GM12878 (cell line): ENCODE data around the gene EEF1AKMT2. TPM values are rescaled to one million over a fixed set of nuclear protein-coding genes. Genes with fewer than 3 reads are reported as not detected.

Experiments used
- ATAC-seq: fragments of 200-7000 bp; cut with Tn5 transposase; 3 replicates; pipeline ENCODE4 v1.9.1; 2020; ENCODE audit warnings: mild to moderate bottlenecking, moderate library complexity
- BruUV-seq: library from RNA; stranded (reverse); fragments of 400-500 nt; replicated peaks from 2 replicates; lab custom pipeline; 2021; lab: Mats Ljungman, UMichigan
- CTCF ChIA-PET: fragments of 300-600 bp; sonication (Branson Sonifier 250); formaldehyde crosslinking; extraction: SDS; loops from one replicate; lab custom pipeline; 2021; ENCODE audit warnings: inconsistent platforms; lab: Yijun Ruan, JAX
- POLR2A ChIA-PET: fragments of 350-600 bp; formaldehyde crosslinking; extraction: SDS; loops from one replicate; lab custom pipeline; 2021; ENCODE audit warnings: inconsistent platforms; lab: Charles Lee
- RAD21 ChIA-PET: fragments of 300-600 bp; sonication (Branson Sonifier 250); formaldehyde crosslinking; loops from one replicate; lab custom pipeline; 2023; ENCODE audit warnings: antibody characterized with exemption; ENCODE audit not compliant: unreplicated experiment; lab: Charles Lee
- SMC1A ChIA-PET: fragments of 300-600 bp; sonication (Branson Sonifier 250); formaldehyde crosslinking; loops from one replicate; lab custom pipeline; 2023; ENCODE audit not compliant: unreplicated experiment, uncharacterized antibody; lab: Charles Lee
- DNase-seq: peaks from one replicate; pipeline ENCODE4 v3.0.0-alpha.2; 2011; ENCODE audit warnings: low read depth, low spot score
- FAIRE-seq: peaks from 3 replicates; lab custom pipeline; 2011; peaks lifted over from hg19 to GRCh38; lab: Jason Lieb, UNC
- H2AFZ ChIP-seq: 2 replicates; pipeline ENCODE4 v1.6.0; 2011; ENCODE audit warnings: low read depth, low read length, control low read depth; ENCODE audit not compliant: control insufficient read depth
- H3K27ac ChIP-seq: 2 replicates; pipeline ENCODE4 v1.5.1; 2011; ENCODE audit warnings: control low read depth; ENCODE audit not compliant: control insufficient read depth, insufficient read depth
- H3K27me3 ChIP-seq, 2 experiments: replicated peaks in 1 of 2; 2 replicates each; pipeline versions ENCODE4 v1.6.0 to v1.6.1; 2011; ENCODE audit warnings: low read length in 1 of 2; ENCODE audit not compliant: control insufficient read depth in 2 of 2, insufficient read depth in 2 of 2
- H3K36me3 ChIP-seq, 2 experiments: 2 replicates each; pipeline ENCODE4 v1.5.1; 2011; ENCODE audit warnings: low read length in 1 of 2; ENCODE audit not compliant: control insufficient read depth in 2 of 2, insufficient read depth in 2 of 2
- H3K4me1 ChIP-seq: 2 replicates; pipeline ENCODE4 v1.6.1; 2011; ENCODE audit warnings: mild to moderate bottlenecking, low read length, moderate library complexity, mixed read lengths; ENCODE audit not compliant: control insufficient read depth, insufficient read depth
- H3K4me2 ChIP-seq: 2 replicates; pipeline ENCODE4 v1.6.0; 2011; ENCODE audit warnings: control low read depth; ENCODE audit not compliant: control insufficient read depth, insufficient read depth
- H3K4me3 ChIP-seq: fragments of 200-600 bp; sonication (generic); 2 replicates; pipeline ENCODE4 v1.5.1; 2016
- H3K79me2 ChIP-seq: 2 replicates; pipeline ENCODE4 v1.6.0; 2011; ENCODE audit warnings: low read length; ENCODE audit not compliant: control insufficient read depth, insufficient read depth
- H3K9ac ChIP-seq: 2 replicates; pipeline ENCODE4 v1.8.0; 2011; ENCODE audit warnings: low read length, control low read depth, mixed read lengths; ENCODE audit not compliant: control insufficient read depth, insufficient read depth
- H3K9me3 ChIP-seq: replicated peaks from 3 replicates; pipeline ENCODE4 v1.5.1; 2011; ENCODE audit warnings: mild to moderate bottlenecking, low read length; ENCODE audit not compliant: control insufficient read depth, insufficient read depth
- H4K20me1 ChIP-seq: 2 replicates; pipeline ENCODE4 v1.6.0; 2011; ENCODE audit not compliant: control insufficient read depth, insufficient read depth
- BRCA1 ChIP-seq: IDR thresholded peaks from 2 replicates; pipeline ENCODE4 v1.6.1; 2011; ENCODE audit warnings: low read depth, low read length, improper control_type of control experiment
- EED ChIP-seq: sonication (generic); IDR thresholded peaks from 2 replicates; pipeline ENCODE4 v1.6.1; 2016; ENCODE audit warnings: antibody characterized with exemption, low read depth
- GATAD2B ChIP-seq: fragments of 450-650 bp; conservative IDR thresholded peaks from 2 replicates; pipeline ENCODE4 v1.6.1; 2017; ENCODE audit warnings: low read depth, mild to moderate bottlenecking, moderate library complexity
- IKZF1 ChIP-seq: fragments of 450-650 bp; conservative IDR thresholded peaks from 2 replicates; pipeline ENCODE4 v1.6.1; 2017; ENCODE audit warnings: antibody characterized with exemption, mild to moderate bottlenecking
- IKZF2 ChIP-seq, 2 experiments: fragments of 450-650 bp; IDR thresholded peaks; 2 replicates each; pipeline ENCODE4 v1.6.1; 2017; ENCODE audit warnings: mild to moderate bottlenecking in 2 of 2, moderate library complexity in 2 of 2
- NFIC ChIP-seq: IDR thresholded peaks from 2 replicates; pipeline ENCODE4 v1.6.1; 2012; ENCODE audit warnings: low read depth, mild to moderate bottlenecking, inconsistent platforms, low read length, moderate library complexity
- SMARCA5 ChIP-seq: fragments of 450-650 bp; IDR thresholded peaks from 2 replicates; pipeline ENCODE4 v1.6.1; 2017; ENCODE audit warnings: mild to moderate bottlenecking
- TAF1 ChIP-seq: IDR thresholded peaks from 2 replicates; pipeline ENCODE4 v1.6.1; 2011; ENCODE audit warnings: mild to moderate bottlenecking, low read depth, low read length, borderline replicate concordance
- TBL1XR1 ChIP-seq: IDR thresholded peaks from 2 replicates; pipeline ENCODE4 v1.6.1; 2012; ENCODE audit warnings: low read depth, low read length, improper control_type of control experiment
- ZNF207 ChIP-seq: fragments of 450-650 bp; IDR thresholded peaks from 2 replicates; pipeline ENCODE4 v1.6.1; 2014; ENCODE audit warnings: antibody characterized with exemption, mild to moderate bottlenecking, borderline replicate concordance
- WGBS: methylation state at CpG from one replicate; pipeline ENCODE4 v1.1.6; 2016; ENCODE audit warnings: low lambda C conversion rate; ENCODE audit not compliant: insufficient replicate concordance, insufficient coverage; ENCODE audit errors: missing lambda C conversion rate; 5-methylcytosine and 5-hydroxymethylcytosine counted together
- in situ Hi-C: fragments of 300-500 bp; cut with MboI; formaldehyde crosslinking; loops from 9 replicates; pipeline ENCODE4 v1.14.3; 2018; ENCODE audit warnings: mixed read lengths
- intact Hi-C: fragments of 100-400 bp; cut with micrococcal nuclease; formaldehyde crosslinking; loops from one replicate; pipeline ENCODE4 v1.14.2; 2022; ENCODE audit not compliant: unreplicated experiment
- polyA plus RNA-seq, 11 experiments: library from polyadenylated mRNA; depleted of rRNA in 4 of 11; unstranded in 6 of 11; stranded (reverse) in 5 of 11; fragments of >200 nt; fragmentation: Nextera tagmentation in 4 of 11; fragmentation: Illumina TruSeq in 1 of 11; extraction: Ambion mirVana in 4 of 11; extraction: Trizol in 1 of 11; gene quantifications; 1 replicate in 1 of 11; 2 replicates in 10 of 11; pipeline versions ENCODE4 v1.2.1 to v1.2.3, GENCODE V29; 2011 to 2016; ENCODE audit warnings: inconsistent platforms in 2 of 11, missing spikeins in 2 of 11, low read depth in 1 of 11
- total RNA-seq, 4 experiments: library from RNA; depleted of rRNA in 3 of 4; stranded (reverse); fragments of >200 nt in 3 of 4; fragmentation: Illumina TruSeq in 1 of 4; extraction: Trizol in 1 of 4; gene quantifications; 2 replicates each; pipeline versions ENCODE4 v1.2.1 to v1.2.3, GENCODE V29; 2013 to 2021
- TF ChIP-seq, protein P1 (sequence below): fragments of 450-650 bp; IDR thresholded peaks from 2 replicates; pipeline ENCODE4 v1.6.1; 2014; ENCODE audit warnings: mild to moderate bottlenecking
- TF ChIP-seq, protein P2 (sequence below): fragments of 450-650 bp; IDR thresholded peaks from 2 replicates; pipeline ENCODE4 v1.6.1; 2017; ENCODE audit warnings: mild to moderate bottlenecking, low read depth, inconsistent platforms; ENCODE audit not compliant: poor library complexity, severe bottlenecking
- TF ChIP-seq, protein P3 (sequence below): fragments of 450-650 bp; IDR thresholded peaks from 2 replicates; pipeline ENCODE4 v1.6.1; 2017; ENCODE audit warnings: mild to moderate bottlenecking
- TF ChIP-seq, protein P4 (sequence below): IDR thresholded peaks from 2 replicates; pipeline ENCODE4 v1.6.1; 2012; ENCODE audit warnings: low read length, inconsistent platforms

EEF1AKMT2 gene
- total and polyA plus RNA-seq, 10 of the 15 experiments (the other 5 are each of a cell fraction or from before 2014, with no cell fraction given): 9.1 to 29.3 (median 23.6) TPM

GRCh38 chr10:124798781-124799180, 7.1 kb upstream of the EEF1AKMT2 start:
- Histone ChIP-seq H3K27ac (no peak overlapping the region), H2AFZ (no peak overlapping the region), H3K4me2 (no peak overlapping the region), H3K4me3 (no peak overlapping the region), H3K4me1 (no peaks in the 10 kb centered on the region), H3K27me3 (no peaks in the 10 kb centered on the region), H3K36me3 (no peaks in the 10 kb centered on the region), H3K9ac (no peak overlapping the region), H3K79me2 (peaks cover 19% of the 10 kb centered on the region), H4K20me1 (no peaks in the 10 kb centered on the region), H3K9me3 (no peaks in the 10 kb centered on the region)
- 37% methylated on average over 4 of the region's 4 CpGs for WGBS
- intact Hi-C loops: no loop called here
- TF ChIP-seq, protein P1, sequence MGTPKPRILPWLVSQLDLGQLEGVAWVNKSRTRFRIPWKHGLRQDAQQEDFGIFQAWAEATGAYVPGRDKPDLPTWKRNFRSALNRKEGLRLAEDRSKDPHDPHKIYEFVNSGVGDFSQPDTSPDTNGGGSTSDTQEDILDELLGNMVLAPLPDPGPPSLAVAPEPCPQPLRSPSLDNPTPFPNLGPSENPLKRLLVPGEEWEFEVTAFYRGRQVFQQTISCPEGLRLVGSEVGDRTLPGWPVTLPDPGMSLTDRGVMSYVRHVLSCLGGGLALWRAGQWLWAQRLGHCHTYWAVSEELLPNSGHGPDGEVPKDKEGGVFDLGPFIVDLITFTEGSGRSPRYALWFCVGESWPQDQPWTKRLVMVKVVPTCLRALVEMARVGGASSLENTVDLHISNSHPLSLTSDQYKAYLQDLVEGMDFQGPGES: no peak
- TF ChIP-seq NFIC (no peak), SMARCA5 (no peak), GATAD2B (no peak), TAF1 (no peak), ZNF207 (no peak), TBL1XR1 (no peak), EED (no peak), IKZF2 (IDR thresholded peaks at IDR 0.05) (no peak), IKZF1 (no peak), BRCA1 (no peak)
- TF ChIP-seq, protein P2, sequence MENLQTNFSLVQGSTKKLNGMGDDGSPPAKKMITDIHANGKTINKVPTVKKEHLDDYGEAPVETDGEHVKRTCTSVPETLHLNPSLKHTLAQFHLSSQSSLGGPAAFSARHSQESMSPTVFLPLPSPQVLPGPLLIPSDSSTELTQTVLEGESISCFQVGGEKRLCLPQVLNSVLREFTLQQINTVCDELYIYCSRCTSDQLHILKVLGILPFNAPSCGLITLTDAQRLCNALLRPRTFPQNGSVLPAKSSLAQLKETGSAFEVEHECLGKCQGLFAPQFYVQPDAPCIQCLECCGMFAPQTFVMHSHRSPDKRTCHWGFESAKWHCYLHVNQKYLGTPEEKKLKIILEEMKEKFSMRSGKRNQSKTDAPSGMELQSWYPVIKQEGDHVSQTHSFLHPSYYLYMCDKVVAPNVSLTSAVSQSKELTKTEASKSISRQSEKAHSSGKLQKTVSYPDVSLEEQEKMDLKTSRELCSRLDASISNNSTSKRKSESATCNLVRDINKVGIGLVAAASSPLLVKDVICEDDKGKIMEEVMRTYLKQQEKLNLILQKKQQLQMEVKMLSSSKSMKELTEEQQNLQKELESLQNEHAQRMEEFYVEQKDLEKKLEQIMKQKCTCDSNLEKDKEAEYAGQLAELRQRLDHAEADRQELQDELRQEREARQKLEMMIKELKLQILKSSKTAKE: no peak
- TF ChIP-seq, protein P3, sequence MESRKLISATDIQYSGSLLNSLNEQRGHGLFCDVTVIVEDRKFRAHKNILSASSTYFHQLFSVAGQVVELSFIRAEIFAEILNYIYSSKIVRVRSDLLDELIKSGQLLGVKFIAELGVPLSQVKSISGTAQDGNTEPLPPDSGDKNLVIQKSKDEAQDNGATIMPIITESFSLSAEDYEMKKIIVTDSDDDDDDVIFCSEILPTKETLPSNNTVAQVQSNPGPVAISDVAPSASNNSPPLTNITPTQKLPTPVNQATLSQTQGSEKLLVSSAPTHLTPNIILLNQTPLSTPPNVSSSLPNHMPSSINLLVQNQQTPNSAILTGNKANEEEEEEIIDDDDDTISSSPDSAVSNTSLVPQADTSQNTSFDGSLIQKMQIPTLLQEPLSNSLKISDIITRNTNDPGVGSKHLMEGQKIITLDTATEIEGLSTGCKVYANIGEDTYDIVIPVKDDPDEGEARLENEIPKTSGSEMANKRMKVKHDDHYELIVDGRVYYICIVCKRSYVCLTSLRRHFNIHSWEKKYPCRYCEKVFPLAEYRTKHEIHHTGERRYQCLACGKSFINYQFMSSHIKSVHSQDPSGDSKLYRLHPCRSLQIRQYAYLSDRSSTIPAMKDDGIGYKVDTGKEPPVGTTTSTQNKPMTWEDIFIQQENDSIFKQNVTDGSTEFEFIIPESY: no peak
- TF ChIP-seq, protein P4, sequence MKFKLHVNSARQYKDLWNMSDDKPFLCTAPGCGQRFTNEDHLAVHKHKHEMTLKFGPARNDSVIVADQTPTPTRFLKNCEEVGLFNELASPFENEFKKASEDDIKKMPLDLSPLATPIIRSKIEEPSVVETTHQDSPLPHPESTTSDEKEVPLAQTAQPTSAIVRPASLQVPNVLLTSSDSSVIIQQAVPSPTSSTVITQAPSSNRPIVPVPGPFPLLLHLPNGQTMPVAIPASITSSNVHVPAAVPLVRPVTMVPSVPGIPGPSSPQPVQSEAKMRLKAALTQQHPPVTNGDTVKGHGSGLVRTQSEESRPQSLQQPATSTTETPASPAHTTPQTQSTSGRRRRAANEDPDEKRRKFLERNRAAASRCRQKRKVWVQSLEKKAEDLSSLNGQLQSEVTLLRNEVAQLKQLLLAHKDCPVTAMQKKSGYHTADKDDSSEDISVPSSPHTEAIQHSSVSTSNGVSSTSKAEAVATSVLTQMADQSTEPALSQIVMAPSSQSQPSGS: no peak
- no TSS peak for BruUV-seq
- DNase-seq (no peak), FAIRE-seq (no peak), ATAC-seq (no peak)
- ChIA-PET RAD21 (no interaction called here), POLR2A (no interaction called here), CTCF (interaction anchor here (1.0 kb wide), 1 partner anchor 58 kb away, joined by 3 read pairs; no protein-coding TSS in a partner anchor), SMC1A (no interaction called here)
- in situ Hi-C loops: no loop called here
